ENCODE measurements around the gene SEC61A1. TPM values are rescaled to one million over a fixed set of nuclear protein-coding genes. Genes with fewer than 3 reads are reported as not detected.

Gene SEC61A1
- total and polyA plus RNA-seq, 4 experiments from 2014 or later, result 156 to 212 (median 192) TPM

DNA sequence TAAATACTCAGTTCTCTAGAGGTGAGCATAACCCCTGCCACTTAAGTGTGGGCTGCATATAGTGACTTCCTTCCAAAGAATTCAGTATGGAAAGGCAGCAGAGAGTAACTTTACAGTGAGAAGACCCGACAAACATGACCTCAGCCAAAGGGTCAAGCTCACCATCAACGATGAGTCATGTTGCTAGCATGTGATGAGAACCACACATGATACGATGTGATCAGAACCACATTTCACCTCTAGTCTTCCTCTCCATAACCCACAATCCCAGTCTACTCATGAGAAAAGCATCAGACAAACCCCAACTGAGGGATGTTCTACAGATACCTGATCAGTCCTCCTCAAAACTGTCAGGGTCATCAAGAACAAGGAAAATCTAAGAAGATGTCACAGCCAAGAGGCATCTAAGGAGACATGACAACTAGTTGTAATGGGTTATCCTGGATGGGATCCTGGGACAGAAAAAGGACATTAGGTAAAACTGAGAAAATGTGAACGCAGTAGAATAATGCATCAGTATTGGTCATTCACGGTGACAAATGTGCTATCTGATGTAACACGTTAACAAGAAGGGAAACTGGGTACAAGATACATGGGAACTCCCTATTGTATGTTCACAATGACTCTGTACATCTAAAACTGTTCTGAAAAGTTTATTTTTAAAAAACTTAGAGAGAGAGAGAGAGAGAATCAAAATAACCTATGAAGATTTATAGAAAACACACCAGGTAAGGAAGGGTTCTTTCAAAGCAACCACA is 28.3 kb downstream of the SEC61A1 start:
- DNase-seq, result no peak
- peaks cover 26% of the 10 kb centered on the region for H3K36me3 ChIP-seq (ENCODE audit: insufficient read depth, low read length)
- ChIA-PET POLR2A (ENCODE audit: partially characterized antibody) (no interaction called here), CTCF (ENCODE audit: partially characterized antibody) (interaction anchor here (1.0 to 1.8 kb wide), 2 partner anchors 20 to 53 kb away, joined by 3 to 10 read pairs; no protein-coding TSS in a partner anchor)
- H3K36me3 Mint-ChIP-seq, result peaks cover 62 to 68% of the 10 kb centered on the region in 2 donors
- no peak overlapping the region for H3K4me3 ChIP-seq (ENCODE audit: low read length in 2 of 2)
- peaks cover 0 to 19% (median under 1%) of the 10 kb centered on the region in 4 donors for H3K4me1 Mint-ChIP-seq
- no peak overlapping the region for H3K27ac ChIP-seq (ENCODE audit: low read depth, low read length)
- no peaks in the 10 kb centered on the region for H3K9me3 ChIP-seq (ENCODE audit: control insufficient read depth in 1 of 2, low read length in 2 of 2)
- no peaks in the 10 kb centered on the region for H3K27me3 ChIP-seq (ENCODE audit: insufficient read depth, low read length)
- H3K9me3 Mint-ChIP-seq, result no peaks in the 10 kb centered on the region
- no peak overlapping the region for H3K27ac Mint-ChIP-seq
- peaks cover 14% of the 10 kb centered on the region for H3K4me1 ChIP-seq (ENCODE audit: insufficient read depth, low read length)
- intact Hi-C loops (cut with micrococcal nuclease), result no loop called here
- H3K27me3 Mint-ChIP-seq, result no peaks in the 10 kb centered on the region
- no peak overlapping the region for H3K4me3 Mint-ChIP-seq

GRCh38 chr3:128081226-128081625 is 29.0 kb downstream of the SEC61A1 start:
- Mint-ChIP-seq H3K27ac (no peak overlapping the region), H3K4me3 (no peak overlapping the region), H3K27me3 (no peaks in the 10 kb centered on the region), H3K9me3 (no peaks in the 10 kb centered on the region), H3K4me1 (peaks cover 0 to 12% (median under 1%) of the 10 kb centered on the region in 4 donors), H3K36me3 (peaks cover 68 to 73% of the 10 kb centered on the region in 2 donors)
- intact Hi-C loops (cut with micrococcal nuclease), result no loop called here
- H3K27ac ChIP-seq (ENCODE audit: low read depth, low read length), result no peak overlapping the region
- no peak for DNase-seq
- POLR2A ChIA-PET (ENCODE audit: partially characterized antibody), result no interaction called here
- CTCF ChIA-PET (ENCODE audit: partially characterized antibody), result no interaction called here
- peaks cover 9% of the 10 kb centered on the region for H3K4me1 ChIP-seq (ENCODE audit: insufficient read depth, low read length)
- peaks cover 30% of the 10 kb centered on the region for H3K36me3 ChIP-seq (ENCODE audit: insufficient read depth, low read length)
- H3K9me3 ChIP-seq (ENCODE audit: control insufficient read depth in 1 of 2, low read length in 2 of 2), result no peaks in the 10 kb centered on the region
- no peak overlapping the region for H3K4me3 ChIP-seq (ENCODE audit: low read length in 2 of 2)
- no peaks in the 10 kb centered on the region for H3K27me3 ChIP-seq (ENCODE audit: insufficient read depth, low read length)

- intact Hi-C loops (cut with micrococcal nuclease), result no loop called here
- Histone ChIP-seq H3K27me3 (ENCODE audit: insufficient read depth, low read length) (no peaks in the 10 kb centered on the region), H3K4me1 (ENCODE audit: insufficient read depth, low read length) (peaks cover 5% of the 10 kb centered on the region), H3K27ac (ENCODE audit: low read depth, low read length) (no peak overlapping the region), H3K36me3 (ENCODE audit: insufficient read depth, low read length) (peaks cover 33% of the 10 kb centered on the region), H3K4me3 (ENCODE audit: low read length in 2 of 2) (no peak overlapping the region), H3K9me3 (ENCODE audit: control insufficient read depth in 1 of 2, low read length in 2 of 2) (no peaks in the 10 kb centered on the region)
- ChIA-PET POLR2A (ENCODE audit: partially characterized antibody) (no interaction called here), CTCF (ENCODE audit: partially characterized antibody) (interaction anchor here (1.2 kb wide), 1 partner anchor 416 kb away, joined by 3 read pairs; no protein-coding TSS in a partner anchor)
- DNase-seq, result no peak
- H3K4me1 Mint-ChIP-seq, result peaks cover 0 to 8% (median under 1%) of the 10 kb centered on the region in 4 donors
- no peak overlapping the region for H3K4me3 Mint-ChIP-seq
- peaks cover 74 to 79% of the 10 kb centered on the region in 2 donors for H3K36me3 Mint-ChIP-seq
- no peak overlapping the region for H3K27ac Mint-ChIP-seq
- no peaks in the 10 kb centered on the region for H3K27me3 Mint-ChIP-seq
- no peaks in the 10 kb centered on the region for H3K9me3 Mint-ChIP-seq
These were observed 29.6 kb downstream of the SEC61A1 start for GRCh38 chr3:128081846-128082245.

DNA sequence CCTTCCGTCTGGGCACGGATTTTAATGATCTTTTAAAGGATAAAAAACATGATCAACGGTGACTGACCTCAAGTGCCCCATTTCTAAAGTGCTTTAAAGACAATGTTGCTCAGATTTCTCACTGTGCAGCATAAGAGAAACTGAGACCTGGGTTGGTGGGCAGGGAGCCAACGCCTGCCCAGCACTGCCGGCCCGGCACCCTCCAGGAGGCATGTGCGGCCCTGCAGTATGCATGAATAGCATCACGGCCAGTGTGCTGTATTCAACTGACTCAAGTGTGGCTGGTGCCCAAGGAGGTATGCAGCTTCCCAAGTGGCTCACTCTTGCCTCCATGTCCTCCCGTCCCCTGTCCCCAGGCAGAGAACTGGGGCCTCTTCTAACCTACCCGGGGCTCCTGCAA is 30.3 kb downstream of the SEC61A1 start:
- H3K4me3 ChIP-seq (ENCODE audit: low read length in 2 of 2), result no peak overlapping the region
- DNase-seq, result no peak
- H3K4me1 ChIP-seq (ENCODE audit: insufficient read depth, low read length), result peaks cover under 1% of the 10 kb centered on the region
- ChIA-PET POLR2A (ENCODE audit: partially characterized antibody) (no interaction called here), CTCF (ENCODE audit: partially characterized antibody) (interaction anchor here (1.2 to 2.3 kb wide), 2 partner anchors 51 to 415 kb away, joined by 3 to 8 read pairs; no protein-coding TSS in a partner anchor)
- intact Hi-C loops (cut with micrococcal nuclease), result no loop called here
- no peaks in the 10 kb centered on the region for H3K27me3 ChIP-seq (ENCODE audit: insufficient read depth, low read length)
- H3K9me3 ChIP-seq (ENCODE audit: control insufficient read depth in 1 of 2, low read length in 2 of 2), result no peaks in the 10 kb centered on the region
- no peaks in the 10 kb centered on the region for H3K9me3 Mint-ChIP-seq
- no peaks in the 10 kb centered on the region for H3K27me3 Mint-ChIP-seq
- H3K36me3 Mint-ChIP-seq, result peaks cover 80 to 86% of the 10 kb centered on the region in 2 donors
- H3K27ac Mint-ChIP-seq, result no peak overlapping the region
- H3K4me3 Mint-ChIP-seq, result no peak overlapping the region
- no peak overlapping the region for H3K27ac ChIP-seq (ENCODE audit: low read depth, low read length)
- peaks cover 40% of the 10 kb centered on the region for H3K36me3 ChIP-seq (ENCODE audit: insufficient read depth, low read length)
- H3K4me1 Mint-ChIP-seq, result peaks cover 0 to 5% (median under 1%) of the 10 kb centered on the region in 4 donors

DNA sequence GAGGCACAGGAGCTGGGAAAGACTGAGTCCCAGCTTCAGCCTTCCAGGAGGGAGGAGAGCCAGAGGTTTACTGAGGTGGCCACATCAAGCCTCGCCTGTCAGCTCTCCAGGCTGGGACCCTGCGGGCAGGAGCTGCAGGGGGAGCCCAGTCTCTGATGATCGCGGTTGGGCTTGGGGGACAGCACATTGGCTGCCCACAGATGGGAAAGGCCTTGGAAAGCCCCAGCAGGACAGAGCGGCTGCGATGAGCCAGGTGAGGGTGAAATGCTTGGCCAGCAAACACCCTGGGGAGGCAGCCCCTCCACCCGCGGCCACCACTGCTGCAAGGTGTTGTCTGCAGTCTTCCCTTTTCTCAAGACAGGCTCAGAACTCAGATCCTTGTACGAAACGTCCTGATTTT is 31.2 kb downstream of the SEC61A1 start:
- no peak overlapping the region for H3K27ac Mint-ChIP-seq
- no peak overlapping the region for H3K4me3 Mint-ChIP-seq

GRCh38 chr3:128083980-128084674 is 31.9 kb downstream of the SEC61A1 start:
- POLR2A ChIA-PET (ENCODE audit: partially characterized antibody), result no interaction called here
- no peaks in the 10 kb centered on the region for H3K4me1 ChIP-seq (ENCODE audit: insufficient read depth, low read length)
- H3K9me3 Mint-ChIP-seq, result no peaks in the 10 kb centered on the region
- CTCF ChIA-PET (ENCODE audit: partially characterized antibody), result interaction anchor here (0.9 to 3.3 kb wide), 3 partner anchors 8 to 525 kb away, joined by 3 to 10 read pairs (median 8); no protein-coding TSS in a partner anchor
- no peaks in the 10 kb centered on the region for H3K27me3 ChIP-seq (ENCODE audit: insufficient read depth, low read length)
- peaks cover 75 to 78% of the 10 kb centered on the region in 2 donors for H3K36me3 Mint-ChIP-seq
- no peak overlapping the region for H3K27ac ChIP-seq (ENCODE audit: low read depth, low read length)
- no peaks in the 10 kb centered on the region for H3K9me3 ChIP-seq (ENCODE audit: control insufficient read depth in 1 of 2, low read length in 2 of 2)
- H3K27ac Mint-ChIP-seq, result no peak overlapping the region
- no peak overlapping the region for H3K4me3 Mint-ChIP-seq
- H3K4me3 ChIP-seq (ENCODE audit: low read length in 2 of 2), result no peak overlapping the region
- H3K27me3 Mint-ChIP-seq, result no peaks in the 10 kb centered on the region
- no peak for DNase-seq
- intact Hi-C loops (cut with micrococcal nuclease), result no loop called here
- peaks cover 41% of the 10 kb centered on the region for H3K36me3 ChIP-seq (ENCODE audit: insufficient read depth, low read length)
- no peaks in the 10 kb centered on the region for H3K4me1 Mint-ChIP-seq

More for the DNA sequence above, 31.2 kb downstream of the SEC61A1 start:
- Histone ChIP-seq H3K4me3 (ENCODE audit: low read length in 2 of 2) (no peak overlapping the region), H3K4me1 (ENCODE audit: insufficient read depth, low read length) (no peaks in the 10 kb centered on the region), H3K36me3 (ENCODE audit: insufficient read depth, low read length) (peaks cover 41% of the 10 kb centered on the region), H3K27me3 (ENCODE audit: insufficient read depth, low read length) (no peaks in the 10 kb centered on the region), H3K27ac (ENCODE audit: low read depth, low read length) (no peak overlapping the region), H3K9me3 (ENCODE audit: control insufficient read depth in 1 of 2, low read length in 2 of 2) (no peaks in the 10 kb centered on the region)
- Mint-ChIP-seq H3K27me3 (no peaks in the 10 kb centered on the region), H3K4me1 (no peaks in the 10 kb centered on the region), H3K9me3 (no peaks in the 10 kb centered on the region), H3K36me3 (peaks cover 81 to 83% of the 10 kb centered on the region in 2 donors)
- DNase-seq, result no peak
- ChIA-PET CTCF (ENCODE audit: partially characterized antibody) (interaction anchor here (0.9 to 2.3 kb wide), 2 partner anchors 50 to 525 kb away, joined by 3 to 8 read pairs; no protein-coding TSS in a partner anchor), POLR2A (ENCODE audit: partially characterized antibody) (no interaction called here)
- intact Hi-C loops (cut with micrococcal nuclease), result no loop called here

DNA sequence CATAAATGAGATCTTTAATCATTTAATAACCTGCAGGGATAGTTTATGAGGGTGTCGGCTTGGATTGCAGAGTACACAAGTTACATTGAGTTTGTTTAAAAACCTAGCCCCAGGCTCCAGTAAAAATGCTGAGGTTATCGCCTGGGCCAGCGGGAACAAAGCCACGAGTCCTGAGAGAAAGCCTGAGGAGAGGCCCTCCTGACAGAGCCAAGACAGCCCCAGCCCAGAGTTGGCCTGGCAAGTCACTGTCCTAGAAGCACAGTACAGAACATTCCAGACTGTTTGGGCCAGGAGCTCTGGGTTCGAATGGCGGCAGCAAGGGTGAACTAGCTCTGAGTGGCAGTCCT is 32.4 kb downstream of the SEC61A1 start:
- POLR2A ChIA-PET (ENCODE audit: partially characterized antibody), result no interaction called here
- H3K27ac ChIP-seq (ENCODE audit: low read depth, low read length), result no peak overlapping the region
- H3K36me3 Mint-ChIP-seq, result peaks cover 71 to 73% of the 10 kb centered on the region in 2 donors

More for the DNA sequence above, 32.4 kb downstream of the SEC61A1 start:
- Histone ChIP-seq H3K4me1 (ENCODE audit: insufficient read depth, low read length) (no peaks in the 10 kb centered on the region), H3K4me3 (ENCODE audit: low read length in 2 of 2) (no peak overlapping the region), H3K36me3 (ENCODE audit: insufficient read depth, low read length) (peaks cover 41% of the 10 kb centered on the region), H3K9me3 (ENCODE audit: control insufficient read depth in 1 of 2, low read length in 2 of 2) (no peaks in the 10 kb centered on the region), H3K27me3 (ENCODE audit: insufficient read depth, low read length) (no peaks in the 10 kb centered on the region)
- intact Hi-C loops (cut with micrococcal nuclease), result no loop called here
- H3K4me3 Mint-ChIP-seq, result no peak overlapping the region
- CTCF ChIA-PET (ENCODE audit: partially characterized antibody), result interaction anchor here (2.3 to 3.3 kb wide), 2 partner anchors 9 to 49 kb away, joined by 8 to 10 read pairs; no protein-coding TSS in a partner anchor
- H3K9me3 Mint-ChIP-seq, result no peaks in the 10 kb centered on the region
- peak overlapping the region in 1 of 7 donors; percentile 57 for H3K27ac Mint-ChIP-seq
- DNase-seq, result no peak
- H3K27me3 Mint-ChIP-seq, result no peaks in the 10 kb centered on the region
- no peaks in the 10 kb centered on the region for H3K4me1 Mint-ChIP-seq
